ENCODE results near the gene TBC1D16. TPM values are rescaled to one million over a fixed set of nuclear protein-coding genes. Genes with fewer than 3 reads are reported as not detected.

TBC1D16 gene
- total RNA-seq, 2 donors from 2014 or later, result 45.9 to 52.1 TPM

GRCh38 chr17:79980246-79981043, 55.2 kb downstream of the TBC1D16 start:
- no peak overlapping the region for H3K27ac ChIP-seq
- DNase-seq (ENCODE audit: low spot score), result no peak

DNA sequence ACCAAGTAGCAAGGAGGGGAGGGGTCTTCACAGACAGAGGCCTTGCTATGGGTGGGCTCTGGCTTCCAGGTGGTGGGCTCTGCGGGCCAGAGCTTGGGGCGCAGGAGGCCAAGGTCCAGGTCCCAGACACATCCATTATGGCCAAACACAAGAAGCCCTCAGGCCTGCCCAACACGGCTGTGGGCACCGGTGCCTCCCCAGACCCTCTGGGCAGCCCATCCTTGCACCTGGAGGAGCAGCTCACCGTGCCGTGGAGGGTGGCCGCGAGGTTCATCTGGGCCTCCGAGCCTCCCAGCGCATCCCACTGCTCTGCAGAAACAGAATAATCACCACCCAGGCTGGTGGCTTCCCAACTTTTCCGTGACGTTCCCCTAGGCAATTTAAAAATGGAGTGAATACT, 55.9 kb downstream of the TBC1D16 start:
- ATAC-seq (ENCODE audit: insufficient number of reproducible peaks, low FRiP score, low read depth), result no peak
- H3K27ac ChIP-seq, result no peak overlapping the region
- H3K4me1 ChIP-seq (ENCODE audit: control insufficient read depth in 1 of 2, low read depth in 2 of 2), result no peaks in the 10 kb centered on the region
- no peak for TF ChIP-seq CTCF (IDR thresholded peaks at IDR 0.05)
- no peak for DNase-seq (ENCODE audit: low spot score)
- no peak overlapping the region for H3K4me3 ChIP-seq
- no peaks in the 10 kb centered on the region for H3K27me3 ChIP-seq (replicated peaks; ENCODE audit: insufficient read depth)
- H3K36me3 ChIP-seq, result no peaks in the 10 kb centered on the region
- no peaks in the 10 kb centered on the region for H3K9me3 ChIP-seq

More at GRCh38 chr17:79980246-79981043, 55.2 kb downstream of the TBC1D16 start:
- H3K36me3 ChIP-seq, result no peaks in the 10 kb centered on the region
- no peaks in the 10 kb centered on the region for H3K9me3 ChIP-seq
- H3K4me1 ChIP-seq (ENCODE audit: control insufficient read depth in 1 of 2, low read depth in 2 of 2), result no peaks in the 10 kb centered on the region
- no peak overlapping the region for H3K4me3 ChIP-seq
- no peak for TF ChIP-seq CTCF (IDR thresholded peaks at IDR 0.05)
- ATAC-seq (ENCODE audit: insufficient number of reproducible peaks, low FRiP score, low read depth), result no peak
- no peaks in the 10 kb centered on the region for H3K27me3 ChIP-seq (replicated peaks; ENCODE audit: insufficient read depth)

- no peak overlapping the region for H3K27ac ChIP-seq
- H3K9me3 ChIP-seq, result no peaks in the 10 kb centered on the region
- TF ChIP-seq CTCF (IDR thresholded peaks at IDR 0.05), result no peak
- H3K4me3 ChIP-seq, result no peak overlapping the region
- DNase-seq (ENCODE audit: low spot score) (no peak), ATAC-seq (ENCODE audit: insufficient number of reproducible peaks, low FRiP score, low read depth) (no peak)
- no peaks in the 10 kb centered on the region for H3K36me3 ChIP-seq
- H3K4me1 ChIP-seq (ENCODE audit: control insufficient read depth in 1 of 2, low read depth in 2 of 2), result no peaks in the 10 kb centered on the region
- H3K27me3 ChIP-seq (replicated peaks; ENCODE audit: insufficient read depth), result no peaks in the 10 kb centered on the region
Measured at GRCh38 chr17:79979221-79979741, 56.4 kb downstream of the TBC1D16 start.

GRCh38 chr17:79978548-79978855, 57.2 kb downstream of the TBC1D16 start:
- ATAC-seq (ENCODE audit: insufficient number of reproducible peaks, low FRiP score, low read depth) (no peak), DNase-seq (ENCODE audit: low spot score) (no peak)
- no peak for TF ChIP-seq CTCF (IDR thresholded peaks at IDR 0.05)
- Histone ChIP-seq H3K27ac (no peak overlapping the region), H3K36me3 (no peaks in the 10 kb centered on the region), H3K4me1 (ENCODE audit: control insufficient read depth in 1 of 2, low read depth in 2 of 2) (no peaks in the 10 kb centered on the region), H3K4me3 (no peak overlapping the region), H3K27me3 (replicated peaks; ENCODE audit: insufficient read depth) (no peaks in the 10 kb centered on the region), H3K9me3 (no peaks in the 10 kb centered on the region)

DNA sequence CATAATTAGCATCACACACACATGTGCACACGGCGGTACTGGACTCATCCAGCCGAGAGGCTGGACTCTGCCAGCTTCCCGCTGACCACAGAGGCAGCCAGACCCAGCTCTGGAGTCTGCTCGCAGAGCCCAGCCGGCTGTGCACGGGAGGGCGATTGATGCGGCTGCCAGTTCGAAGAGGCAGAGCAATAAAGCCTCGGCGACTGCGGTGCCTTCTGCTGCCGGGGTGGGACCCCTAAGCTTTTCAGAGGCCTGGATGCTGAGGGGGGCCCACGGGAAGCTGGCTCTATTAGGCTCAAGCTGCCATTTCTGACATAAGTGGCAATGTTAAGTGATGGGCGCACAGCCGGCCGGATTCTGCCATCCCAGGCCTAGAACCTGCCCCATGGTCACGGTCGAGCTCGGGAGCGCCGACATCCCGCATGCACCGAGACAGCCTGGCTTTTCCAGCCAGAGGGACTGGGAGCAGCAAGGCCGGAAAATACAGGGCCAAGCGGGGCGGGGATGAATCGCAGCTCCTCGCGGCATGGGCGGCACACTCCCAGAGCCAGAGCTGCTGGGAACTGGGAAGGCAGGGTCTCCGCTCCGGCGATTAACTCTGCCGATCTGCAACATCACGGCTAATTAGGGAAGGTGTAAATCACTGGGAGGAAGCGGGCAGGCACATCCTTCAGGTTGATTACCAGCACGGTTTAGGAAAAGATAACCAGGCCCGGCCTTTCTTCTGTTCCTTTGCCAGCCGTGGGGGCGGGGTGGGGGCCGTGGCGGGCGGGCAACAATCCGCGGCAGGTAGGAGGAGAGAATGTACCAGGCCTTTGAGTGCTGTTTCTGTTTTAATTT, 57.7 kb downstream of the TBC1D16 start:
- TF ChIP-seq CTCF (IDR thresholded peaks at IDR 0.05), result no peak
- no peaks in the 10 kb centered on the region for H3K27me3 ChIP-seq (replicated peaks; ENCODE audit: insufficient read depth)
- no peaks in the 10 kb centered on the region for H3K4me1 ChIP-seq (ENCODE audit: control insufficient read depth in 1 of 2, low read depth in 2 of 2)
- DNase-seq (ENCODE audit: low spot score) (no peak), ATAC-seq (ENCODE audit: insufficient number of reproducible peaks, low FRiP score, low read depth) (no peak)
- H3K9me3 ChIP-seq, result no peaks in the 10 kb centered on the region
- no peaks in the 10 kb centered on the region for H3K36me3 ChIP-seq
- no peak overlapping the region for H3K27ac ChIP-seq
- H3K4me3 ChIP-seq, result no peak overlapping the region

All from thoracic aorta (tissue), 2 donors.